IMR-90 (cell line): ENCODE measurements around the gene DNMT3A. TPM values are rescaled to one million over a fixed set of nuclear protein-coding genes. Genes with fewer than 3 reads are reported as not detected.

ENCODE experiments used
- ATAC-seq: fragments of 200-7000 bp; cut with Tn5 transposase; 2 replicates; pipeline ENCODE4 v1.9.1; 2020; ENCODE audit warnings: low read depth, mild to moderate bottlenecking, moderate library complexity
- BruUV-seq: library from RNA; stranded (reverse); fragments of 400-500 nt; replicated peaks from 2 replicates; lab custom pipeline; 2021; lab: Mats Ljungman, UMichigan
- CTCF ChIA-PET: fragments of 300-600 bp; formaldehyde crosslinking; extraction: SDS; loops from one replicate; lab custom pipeline; 2021; ENCODE audit warnings: antibody characterized with exemption; lab: Yijun Ruan, JAX
- POLR2A ChIA-PET: fragments of 300-600 bp; sonication (Branson Sonifier 250); formaldehyde crosslinking; loops from one replicate; lab custom pipeline; 2022; ENCODE audit warnings: antibody characterized with exemption; ENCODE audit not compliant: unreplicated experiment; lab: Charles Lee
- DNase-seq: peaks from one replicate; pipeline ENCODE4 v3.0.0; 2013
- H2AFZ ChIP-seq: replicated peaks from 2 replicates; pipeline ENCODE3; 2013; ENCODE audit warnings: low read length, mild to moderate bottlenecking; ENCODE audit not compliant: poor library complexity
- H2AK5ac ChIP-seq: 2 replicates; pipeline ENCODE4 v1.6.1; 2013; ENCODE audit warnings: low read depth, low read length, inconsistent platforms
- H2AK9ac ChIP-seq: replicated peaks from 2 replicates; pipeline ENCODE3; 2013; ENCODE audit warnings: mild to moderate bottlenecking, low read depth, low read length, moderate library complexity; ENCODE audit not compliant: poor library complexity
- H2BK120ac ChIP-seq: 2 replicates; pipeline ENCODE4 v1.6.1; 2013; ENCODE audit warnings: low read depth, low read length, inconsistent platforms
- H2BK15ac ChIP-seq: 3 replicates; pipeline ENCODE4 v1.6.1; 2013; ENCODE audit warnings: low read depth, low read length, inconsistent platforms
- H2BK20ac ChIP-seq: 2 replicates; pipeline ENCODE4 v1.6.1; 2013; ENCODE audit warnings: low read depth, mild to moderate bottlenecking, inconsistent platforms, low read length, moderate library complexity
- H2BK5ac ChIP-seq: 2 replicates; pipeline ENCODE4 v1.6.1; 2013; ENCODE audit warnings: mild to moderate bottlenecking, low read depth, low read length, inconsistent platforms; ENCODE audit not compliant: poor library complexity, severe bottlenecking
- H3K14ac ChIP-seq: replicated peaks from 2 replicates; pipeline ENCODE4 v1.6.1; 2013; ENCODE audit warnings: low read depth, low read length, inconsistent platforms
- H3K18ac ChIP-seq: 2 replicates; pipeline ENCODE4 v1.6.1; 2013; ENCODE audit warnings: low read depth, low read length, control low read depth
- H3K23ac ChIP-seq: 2 replicates; pipeline ENCODE4 v1.6.1; 2013; ENCODE audit warnings: low read depth, low read length, inconsistent platforms
- H3K27ac ChIP-seq: 2 replicates; pipeline ENCODE4 v1.5.1; 2013; ENCODE audit warnings: mild to moderate bottlenecking, control low read depth, low read length; ENCODE audit not compliant: insufficient read depth
- H3K27me3 ChIP-seq: 2 replicates; pipeline ENCODE4 v1.6.1; 2013; ENCODE audit warnings: low read length; ENCODE audit not compliant: control insufficient read depth, insufficient read depth
- H3K36me3 ChIP-seq: 2 replicates; pipeline ENCODE4 v1.6.1; 2013; ENCODE audit warnings: low read length, mixed read lengths; ENCODE audit not compliant: control insufficient read depth, insufficient read depth
- H3K4ac ChIP-seq: 2 replicates; pipeline ENCODE4 v1.6.1; 2013; ENCODE audit warnings: low read depth, low read length, inconsistent platforms
- H3K4me1 ChIP-seq: 2 replicates; pipeline ENCODE4 v1.6.1; 2013; ENCODE audit warnings: low read length, mixed read lengths; ENCODE audit not compliant: control insufficient read depth, insufficient read depth
- H3K4me2 ChIP-seq: 2 replicates; pipeline ENCODE4 v1.6.1; 2013; ENCODE audit warnings: low read depth, mild to moderate bottlenecking, control low read depth, low read length, moderate library complexity
- H3K4me3 ChIP-seq: 2 replicates; pipeline ENCODE4 v1.5.1; 2013; ENCODE audit warnings: low read depth, mild to moderate bottlenecking, control low read depth, low read length, moderate library complexity; ENCODE audit not compliant: insufficient read depth
- H3K56ac ChIP-seq: 2 replicates; pipeline ENCODE4 v1.6.1; 2013; ENCODE audit warnings: low read length, inconsistent platforms; ENCODE audit not compliant: insufficient read depth; ENCODE audit errors: extremely low read depth
- H3K79me1 ChIP-seq, 2 experiments: 2 replicates each; pipeline ENCODE4 v1.6.1; 2013; ENCODE audit warnings: low read length in 2 of 2, inconsistent platforms in 1 of 2, low read depth in 1 of 2
- H3K9ac ChIP-seq: 2 replicates; pipeline ENCODE4 v1.6.1; 2013; ENCODE audit warnings: low read depth, low read length, control low read depth
- H3K9me1 ChIP-seq: 2 replicates; pipeline ENCODE4 v1.6.1; 2013; ENCODE audit warnings: low read length, inconsistent platforms; ENCODE audit not compliant: insufficient read depth
- H3K9me3 ChIP-seq: 2 replicates; pipeline ENCODE4 v1.6.1; 2013; ENCODE audit warnings: low read length; ENCODE audit not compliant: control insufficient read depth, insufficient read depth
- H4K20me1 ChIP-seq: 2 replicates; pipeline ENCODE4 v1.6.1; 2013; ENCODE audit warnings: low read length, inconsistent platforms; ENCODE audit not compliant: insufficient read depth
- H4K5ac ChIP-seq: 2 replicates; pipeline ENCODE4 v1.6.1; 2013; ENCODE audit warnings: mild to moderate bottlenecking, low read depth, low read length, control low read depth
- H4K8ac ChIP-seq, 2 experiments: 2 replicates each; pipeline ENCODE4 v1.6.1; 2013; ENCODE audit warnings: low read depth in 2 of 2, low read length in 2 of 2, control low read depth in 1 of 2, inconsistent platforms in 1 of 2
- H4K91ac ChIP-seq: 2 replicates; pipeline ENCODE4 v1.6.1; 2013; ENCODE audit warnings: low read depth, low read length, inconsistent platforms; ENCODE audit not compliant: insufficient read depth
- BHLHE40 ChIP-seq: fragments of 150-350 bp; IDR thresholded peaks from 2 replicates; pipeline ENCODE4 v1.6.1; 2016; ENCODE audit warnings: mild to moderate bottlenecking, low read depth, low read length
- CHD1 ChIP-seq: IDR thresholded peaks from 2 replicates; pipeline ENCODE4 v1.6.1; 2012; ENCODE audit warnings: low read depth, low read length, improper control_type of control experiment
- FOS ChIP-seq: fragments of 150-350 bp; IDR thresholded peaks from 2 replicates; pipeline ENCODE4 v1.6.1; 2016; ENCODE audit warnings: low read depth, low read length
- MAZ ChIP-seq: IDR thresholded peaks from 2 replicates; pipeline ENCODE4 v1.6.1; 2012; ENCODE audit warnings: low read depth, mild to moderate bottlenecking, low read length, improper control_type of control experiment, moderate library complexity, borderline replicate concordance
- MXI1 ChIP-seq: IDR thresholded peaks from 2 replicates; pipeline ENCODE4 v1.6.1; 2012; ENCODE audit warnings: low read depth, mild to moderate bottlenecking, low read length, moderate library complexity, borderline replicate concordance
- NFE2L2 ChIP-seq: fragments of 150-350 bp; IDR thresholded peaks from 2 replicates; pipeline ENCODE4 v1.6.1; 2016; ENCODE audit warnings: low read depth, mild to moderate bottlenecking, low read length
- POLR2A ChIP-seq: IDR thresholded peaks from 2 replicates; pipeline ENCODE4 v1.6.1; 2012; ENCODE audit warnings: mild to moderate bottlenecking, low read depth, low read length
- RAD21 ChIP-seq: IDR thresholded peaks from 2 replicates; pipeline ENCODE4 v1.6.1; 2012; ENCODE audit warnings: low read length, improper control_type of control experiment
- RCOR1 ChIP-seq: IDR thresholded peaks from 2 replicates; pipeline ENCODE4 v1.6.1; 2012; ENCODE audit warnings: mild to moderate bottlenecking, low read length, improper control_type of control experiment; ENCODE audit not compliant: insufficient replicate concordance
- RFX5 ChIP-seq: IDR thresholded peaks from 2 replicates; pipeline ENCODE4 v1.8.0; 2012; ENCODE audit warnings: low read depth, mild to moderate bottlenecking, low read length, moderate library complexity
- WGBS, 2 experiments: methylation state at CpG; one replicate each; pipeline versions ENCODE4 v1.1.5 to v1.1.7; 2013; ENCODE audit warnings: missing lambda C conversion rate in 2 of 2; ENCODE audit not compliant: insufficient read length in 1 of 2; ENCODE audit errors: extremely low coverage in 2 of 2; 5-methylcytosine and 5-hydroxymethylcytosine counted together
- dilution Hi-C: fragments of 300-500 bp; cut with HindIII; formaldehyde crosslinking; loops from one replicate; pipeline ENCODE4 v1.14.3; 2018; ENCODE audit warnings: low sequenced_read_pairs; ENCODE audit not compliant: unreplicated experiment
- in situ Hi-C: fragments of 300-500 bp; cut with MboI; formaldehyde crosslinking; loops from 3 replicates; pipeline ENCODE4 v1.14.3; 2019; ENCODE audit warnings: low sequenced_read_pairs, inconsistent platforms, mixed read lengths
- intact Hi-C: fragments of 100-400 bp; cut with micrococcal nuclease; formaldehyde crosslinking; loops from 2 replicates; pipeline ENCODE4 v1.10.0; 2022
- polyA plus RNA-seq, 3 experiments: library from polyadenylated mRNA; depleted of rRNA; stranded (reverse); fragments of >200 nt; gene quantifications; 2 replicates each; pipeline ENCODE4 v1.2.3, GENCODE V29; 2012; ENCODE audit warnings: low replicate concordance in 1 of 3
- total RNA-seq: library from RNA; depleted of rRNA; stranded (reverse); fragments of >200 nt; gene quantifications from 2 replicates; pipeline ENCODE4 v1.2.3, GENCODE V29; 2012
- TF ChIP-seq, protein P1 (sequence below): fragments of 150-350 bp; IDR thresholded peaks from 2 replicates; pipeline ENCODE4 v1.6.1; 2016; ENCODE audit warnings: low read depth, mild to moderate bottlenecking, low read length, moderate library complexity, borderline replicate concordance
- TF ChIP-seq, protein P2 (sequence below): conservative IDR thresholded peaks from 2 replicates; pipeline ENCODE4 v1.5.1; 2012; ENCODE audit warnings: mild to moderate bottlenecking, low read depth, low read length, improper control_type of control experiment
- TF ChIP-seq, protein P3 (sequence below): fragments of 150-350 bp; IDR thresholded peaks from 2 replicates; pipeline ENCODE4 v1.6.1; 2017; ENCODE audit warnings: mild to moderate bottlenecking, antibody characterized with exemption, low read length, low read depth

DNMT3A gene
- total and polyA plus RNA-seq, 2 of the 4 experiments (the other 2 are of a cell fraction) = 4.4 to 9.7 TPM

DNA sequence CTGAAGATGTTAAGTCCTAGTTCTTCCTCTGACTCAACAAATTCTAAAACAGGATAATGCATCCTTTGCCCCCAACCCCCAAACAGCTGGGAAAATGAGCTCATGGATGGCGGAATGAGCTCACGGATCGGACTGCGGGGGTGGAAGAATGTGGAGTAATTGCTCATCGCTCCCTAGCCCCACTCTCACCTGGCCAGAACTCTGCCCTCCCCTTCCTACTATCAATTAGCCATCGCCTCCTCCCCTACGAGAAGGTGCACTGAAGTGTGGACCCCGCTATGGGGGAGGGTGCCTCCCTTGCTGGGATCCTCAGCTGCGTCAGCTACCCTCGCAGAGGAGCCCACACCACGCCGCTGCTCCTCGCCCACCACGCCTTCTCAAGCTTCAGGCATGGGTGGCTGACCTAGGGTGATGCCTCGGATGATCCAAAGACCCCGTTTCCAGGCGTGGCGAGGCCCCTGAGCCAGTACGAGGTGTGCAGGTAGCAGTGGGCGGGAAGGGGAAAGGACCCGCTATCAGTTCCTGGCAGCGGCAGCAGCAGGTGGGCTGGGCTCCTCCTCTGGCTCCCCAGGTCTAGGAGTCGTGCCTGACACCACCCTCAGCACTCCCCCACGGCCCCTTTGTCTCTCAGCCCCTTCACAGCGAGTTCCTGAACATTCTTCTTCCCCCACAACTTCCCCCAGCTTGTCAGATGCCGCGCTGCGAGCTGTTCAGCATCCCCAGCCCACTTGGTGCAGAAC is 91.2 kb downstream of the DNMT3A start:
- no peaks in the 10 kb centered on the region for H3K9me3 ChIP-seq
- H4K91ac ChIP-seq = no peak overlapping the region
- peaks cover 20% of the 10 kb centered on the region for H3K4me1 ChIP-seq
- peak overlapping the region; percentile 54 for H2AFZ ChIP-seq
- no peaks in the 10 kb centered on the region for H3K27me3 ChIP-seq
- H3K9ac ChIP-seq = no peak overlapping the region
- 0 out of 4 replicates have a peak, but pooled peaks cover 0 to 6% of the 10 kb centered on the region in 2 experiments for H3K79me1 ChIP-seq
- H2BK120ac ChIP-seq = no peak overlapping the region; the same call in 1 of the 2 replicates
- ChIA-PET POLR2A (no interaction called here), CTCF (interaction anchor here (0.6 to 1.1 kb wide), 2 partner anchors 22 to 861 kb away, joined by 3 to 4 read pairs; no protein-coding TSS in a partner anchor)
- no peak overlapping the region for H2BK5ac ChIP-seq
- H2AK5ac ChIP-seq = peak overlapping the region; percentile 67; the same call in 1 of the 2 replicates
- no peak overlapping the region for H3K4me3 ChIP-seq
- H4K20me1 ChIP-seq = no peaks in the 10 kb centered on the region
- in situ Hi-C loops = no loop called here
- H4K5ac ChIP-seq = peak overlapping the region; percentile 7; the same call in 1 of the 2 replicates
- ATAC-seq (peak; percentile 46), DNase-seq (peak; percentile 92)
- H2BK20ac ChIP-seq = no peak overlapping the region
- no peak overlapping the region for H3K56ac ChIP-seq
- peak overlapping the region; percentile 23; the same call in 1 of the 2 replicates for H3K4me2 ChIP-seq
- no peak overlapping the region for H3K23ac ChIP-seq
- no peak overlapping the region for H3K14ac ChIP-seq
- H3K27ac ChIP-seq = no peak overlapping the region
- peak overlapping the region; percentile 21 for H2AK9ac ChIP-seq
- H2BK15ac ChIP-seq = no peak overlapping the region
- peak overlapping the region; percentile 33 for H3K4ac ChIP-seq
- intact Hi-C loops = loop anchor here (10.0 kb wide), 1 partner anchor 314 kb away; no protein-coding TSS in a partner anchor
- H3K9me1 ChIP-seq = no peaks in the 10 kb centered on the region; the same call in 1 of the 2 replicates
- H3K18ac ChIP-seq = no peak overlapping the region
- BruUV-seq = no TSS peak
- H4K8ac ChIP-seq = peak overlapping the region in 1 of 2 experiments; percentile 17; a peak in 1 of 4 replicates
- peaks cover 35% of the 10 kb centered on the region for H3K36me3 ChIP-seq
- WGBS, 2 experiments = 0% methylated on average over 2 of the region's 28 CpGs; no CpG with 5 or more reads in 1 of the 2 experiments
- dilution Hi-C loops = no loop called here
- no peak for TF ChIP-seq CHD1
- TF ChIP-seq FOS = peak; percentile 68
- TF ChIP-seq BHLHE40 = 0 out of 2 replicates have a peak, but pooled peaks have one; percentile 30
- TF ChIP-seq, protein P1, sequence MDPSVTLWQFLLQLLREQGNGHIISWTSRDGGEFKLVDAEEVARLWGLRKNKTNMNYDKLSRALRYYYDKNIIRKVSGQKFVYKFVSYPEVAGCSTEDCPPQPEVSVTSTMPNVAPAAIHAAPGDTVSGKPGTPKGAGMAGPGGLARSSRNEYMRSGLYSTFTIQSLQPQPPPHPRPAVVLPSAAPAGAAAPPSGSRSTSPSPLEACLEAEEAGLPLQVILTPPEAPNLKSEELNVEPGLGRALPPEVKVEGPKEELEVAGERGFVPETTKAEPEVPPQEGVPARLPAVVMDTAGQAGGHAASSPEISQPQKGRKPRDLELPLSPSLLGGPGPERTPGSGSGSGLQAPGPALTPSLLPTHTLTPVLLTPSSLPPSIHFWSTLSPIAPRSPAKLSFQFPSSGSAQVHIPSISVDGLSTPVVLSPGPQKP = no peak
- TF ChIP-seq, protein P2, sequence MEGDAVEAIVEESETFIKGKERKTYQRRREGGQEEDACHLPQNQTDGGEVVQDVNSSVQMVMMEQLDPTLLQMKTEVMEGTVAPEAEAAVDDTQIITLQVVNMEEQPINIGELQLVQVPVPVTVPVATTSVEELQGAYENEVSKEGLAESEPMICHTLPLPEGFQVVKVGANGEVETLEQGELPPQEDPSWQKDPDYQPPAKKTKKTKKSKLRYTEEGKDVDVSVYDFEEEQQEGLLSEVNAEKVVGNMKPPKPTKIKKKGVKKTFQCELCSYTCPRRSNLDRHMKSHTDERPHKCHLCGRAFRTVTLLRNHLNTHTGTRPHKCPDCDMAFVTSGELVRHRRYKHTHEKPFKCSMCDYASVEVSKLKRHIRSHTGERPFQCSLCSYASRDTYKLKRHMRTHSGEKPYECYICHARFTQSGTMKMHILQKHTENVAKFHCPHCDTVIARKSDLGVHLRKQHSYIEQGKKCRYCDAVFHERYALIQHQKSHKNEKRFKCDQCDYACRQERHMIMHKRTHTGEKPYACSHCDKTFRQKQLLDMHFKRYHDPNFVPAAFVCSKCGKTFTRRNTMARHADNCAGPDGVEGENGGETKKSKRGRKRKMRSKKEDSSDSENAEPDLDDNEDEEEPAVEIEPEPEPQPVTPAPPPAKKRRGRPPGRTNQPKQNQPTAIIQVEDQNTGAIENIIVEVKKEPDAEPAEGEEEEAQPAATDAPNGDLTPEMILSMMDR = no peak
- no peak for TF ChIP-seq RAD21
- TF ChIP-seq MAZ = peak; percentile 82; the same call in 1 of the 2 replicates
- TF ChIP-seq NFE2L2 = peak; percentile 56; the same call in 1 of the 2 replicates
- TF ChIP-seq MXI1 = no peak
- no peak for TF ChIP-seq POLR2A
- peak; percentile 86 for TF ChIP-seq RCOR1
- TF ChIP-seq, protein P3, sequence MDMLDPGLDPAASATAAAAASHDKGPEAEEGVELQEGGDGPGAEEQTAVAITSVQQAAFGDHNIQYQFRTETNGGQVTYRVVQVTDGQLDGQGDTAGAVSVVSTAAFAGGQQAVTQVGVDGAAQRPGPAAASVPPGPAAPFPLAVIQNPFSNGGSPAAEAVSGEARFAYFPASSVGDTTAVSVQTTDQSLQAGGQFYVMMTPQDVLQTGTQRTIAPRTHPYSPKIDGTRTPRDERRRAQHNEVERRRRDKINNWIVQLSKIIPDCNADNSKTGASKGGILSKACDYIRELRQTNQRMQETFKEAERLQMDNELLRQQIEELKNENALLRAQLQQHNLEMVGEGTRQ = no peak
- no peak for TF ChIP-seq RFX5
